ENCODE data around the gene PLAU. TPM values are rescaled to one million over a fixed set of nuclear protein-coding genes. Genes with fewer than 3 reads are reported as not detected.
"Not testable (repeated sequence)": the region's sequence is repeated elsewhere in the genome, so short reads cannot be mapped to it uniquely, and the experiment has no call there.

Gene PLAU
- polyA plus RNA-seq, 5 donors = 1.3 to 3.2 (median 1.8) TPM

- DNase-seq = no peak
Observed at GRCh38 chr10:73876157-73876556, 34.8 kb upstream of the PLAU start.

- DNase-seq = no peak
Observed at GRCh38 chr10:73876566-73876965, 34.4 kb upstream of the PLAU start.

GRCh38 chr10:73876971-73877370 is 34.0 kb upstream of the PLAU start:
- DNase-seq = no peak

- no peak for DNase-seq
Observed at GRCh38 chr10:73877533-73878160, 33.3 kb upstream of the PLAU start.

- no peak for DNase-seq
Observed at GRCh38 chr10:73878365-73878764, 32.6 kb upstream of the PLAU start.

GRCh38 chr10:73879296-73880173 is 31.4 kb upstream of the PLAU start:
- DNase-seq = peak; percentile 64 to 68

GRCh38 chr10:73881221-73881919 is 29.6 kb upstream of the PLAU start:
- no peak for DNase-seq

GRCh38 chr10:73884017-73884416 is 26.9 kb upstream of the PLAU start:
- no peak for DNase-seq

GRCh38 chr10:73886085-73886529 is 24.8 kb upstream of the PLAU start:
- peak; percentile 69 to 72 for DNase-seq

- no peak for DNase-seq
Observed at GRCh38 chr10:73886661-73887293, 24.2 kb upstream of the PLAU start.

- peak; percentile 64 to 67 for DNase-seq
Observed at GRCh38 chr10:73887294-73888039, 23.5 kb upstream of the PLAU start.

GRCh38 chr10:73888514-73888913 is 22.4 kb upstream of the PLAU start:
- no peak for DNase-seq

- DNase-seq = no peak
Observed at GRCh38 chr10:73889014-73889413, 21.9 kb upstream of the PLAU start.

GRCh38 chr10:73889416-73889815 is 21.5 kb upstream of the PLAU start:
- not testable (repeated sequence) for DNase-seq

GRCh38 chr10:73890261-73890660 is 20.7 kb upstream of the PLAU start:
- no peak for DNase-seq

GRCh38 chr10:73890830-73891229 is 20.1 kb upstream of the PLAU start:
- DNase-seq = not testable (repeated sequence)

- DNase-seq = no peak
Observed at GRCh38 chr10:73891540-73891939, 19.4 kb upstream of the PLAU start.

GRCh38 chr10:73892310-73893030 is 18.5 kb upstream of the PLAU start:
- no peak for DNase-seq

GRCh38 chr10:73893426-73893825 is 17.5 kb upstream of the PLAU start:
- DNase-seq = no peak

- DNase-seq = no peak
Observed at GRCh38 chr10:73894245-73894971, 16.5 kb upstream of the PLAU start.

All from right lung (tissue), 5 donors.